HepG2 (cell line): ENCODE measurements around the gene S100P. TPM values are rescaled to one million over a fixed set of nuclear protein-coding genes. Genes with fewer than 3 reads are reported as not detected.
A peak's percentile ranks its signal among the peaks of the same experiment; 100 is the strongest.

Source experiments
- ATAC-seq: fragments of 200-7000 bp; cut with Tn5 transposase; 3 replicates; pipeline ENCODE4 v1.9.1; 2020; ENCODE audit warnings: mild to moderate bottlenecking, moderate library complexity
- BruUV-seq: library from RNA; stranded (reverse); fragments of 400-500 nt; replicated peaks from 2 replicates; lab custom pipeline; 2021; lab: Mats Ljungman, UMichigan
- CTCF ChIA-PET: fragments of 300-600 bp; formaldehyde crosslinking; extraction: SDS; loops from one replicate; lab custom pipeline; 2021; ENCODE audit warnings: low total read pairs, inconsistent platforms, low intra/inter-chr PET ratio; lab: Yijun Ruan, JAX
- POLR2A ChIA-PET: fragments of 350-600 bp; sonication (Branson Sonifier 250); formaldehyde crosslinking; loops from one replicate; lab custom pipeline; 2020; ENCODE audit warnings: antibody characterized with exemption, inconsistent platforms; lab: Yijun Ruan, JAX
- DNase-seq: peaks from one replicate; pipeline ENCODE4 v3.0.0-alpha.2; 2015; ENCODE audit warnings: low spot score
- FAIRE-seq: peaks from 3 replicates; lab custom pipeline; 2011; peaks lifted over from hg19 to GRCh38; lab: Jason Lieb, UNC
- H2AFZ ChIP-seq: one replicate; pipeline ENCODE4 v1.6.1; 2011; ENCODE audit warnings: low read length, inconsistent platforms
- H3K27ac ChIP-seq: fragments of 300-600 bp; 3 replicates; pipeline ENCODE4 v1.8.0; 2011; ENCODE audit warnings: mixed run types, mild to moderate bottlenecking, mixed read lengths, low read length, inconsistent platforms; ENCODE audit not compliant: insufficient read depth; ENCODE audit errors: extremely low read length
- H3K27me3 ChIP-seq, 2 experiments: fragments of 200-600 bp in 1 of 2; 2 replicates in 1 of 2; 3 replicates in 1 of 2; pipeline versions ENCODE4 v1.6.0 to v1.8.0; 2011; ENCODE audit warnings: low read length in 2 of 2, mild to moderate bottlenecking in 2 of 2, moderate library complexity in 2 of 2, inconsistent platforms in 1 of 2; ENCODE audit not compliant: insufficient read depth in 2 of 2, control insufficient read depth in 1 of 2
- H3K36me3 ChIP-seq, 2 experiments: fragments of 200-600 bp in 1 of 2; replicated peaks in 1 of 2; 2 replicates in 1 of 2; 3 replicates in 1 of 2; pipeline versions ENCODE4 v1.5.1 to v1.8.0; 2011; ENCODE audit warnings: low read length in 2 of 2, inconsistent platforms in 1 of 2; ENCODE audit not compliant: insufficient read depth in 2 of 2, control insufficient read depth in 1 of 2
- H3K4me1 ChIP-seq: 2 replicates; pipeline ENCODE4 v1.5.1; 2012; ENCODE audit warnings: low read length, inconsistent platforms; ENCODE audit not compliant: insufficient read depth
- H3K4me2 ChIP-seq: 2 replicates; pipeline ENCODE4 v1.6.0; 2011; ENCODE audit warnings: low read depth, low read length, inconsistent platforms
- H3K4me3 ChIP-seq, 3 experiments: fragments of 200-600 bp in 1 of 3; sonication (generic), shearing (Covaris generic) in 1 of 3; replicated peaks in 1 of 3; 2 replicates each; pipeline ENCODE4 v1.5.1; 2011 to 2016; ENCODE audit warnings: low read length in 3 of 3, inconsistent platforms in 2 of 3, low read depth in 2 of 3, mild to moderate bottlenecking in 2 of 3, control low read depth in 1 of 3, mixed read lengths in 1 of 3; ENCODE audit not compliant: insufficient read depth in 1 of 3
- H3K79me2 ChIP-seq: one replicate; pipeline ENCODE4 v1.6.1; 2011; ENCODE audit warnings: low read length, inconsistent platforms; ENCODE audit not compliant: insufficient read depth
- H3K9ac ChIP-seq: 2 replicates; pipeline ENCODE4 v1.6.0; 2011; ENCODE audit warnings: mild to moderate bottlenecking, low read depth, low read length, inconsistent platforms; ENCODE audit not compliant: insufficient read depth
- H3K9me3 ChIP-seq: 2 replicates; pipeline ENCODE4 v1.5.1; 2012; ENCODE audit warnings: mild to moderate bottlenecking, low read length
- H4K20me1 ChIP-seq: 2 replicates; pipeline ENCODE4 v1.6.0; 2011; ENCODE audit warnings: inconsistent platforms, mild to moderate bottlenecking, low read length, moderate library complexity; ENCODE audit not compliant: insufficient read depth
- E2F1 ChIP-seq: sonication (generic); formaldehyde crosslinking; IDR thresholded peaks from 2 replicates; pipeline ENCODE4 v1.5.0; 2020; ENCODE audit warnings: missing genetic modification reagents
- HNF1A ChIP-seq, 2 experiments: sonication (generic) in 1 of 2; formaldehyde crosslinking in 1 of 2; IDR thresholded peaks; 2 replicates each; pipeline versions ENCODE4 v1.4.0 to v1.6.1; 2016 to 2020; ENCODE audit warnings: borderline replicate concordance in 1 of 2, low read depth in 1 of 2, mild to moderate bottlenecking in 1 of 2, missing genetic modification reagents in 1 of 2
- NCOA5 ChIP-seq: sonication (generic); formaldehyde crosslinking; IDR thresholded peaks from 2 replicates; pipeline ENCODE4 v1.4.0; 2020; ENCODE audit warnings: missing genetic modification reagents
- PAF1 ChIP-seq: IDR thresholded peaks from 2 replicates; pipeline ENCODE4 v1.6.1; 2016; ENCODE audit warnings: missing genetic modification reagents, missing compliant biosample characterization
- ZBTB33 ChIP-seq: sonication (generic); formaldehyde crosslinking; IDR thresholded peaks from 2 replicates; pipeline ENCODE4 v1.4.0; 2020; ENCODE audit warnings: missing genetic modification reagents
- WGBS: methylation state at CpG from one replicate; pipeline ENCODE4 v1.1.6; 2017; ENCODE audit warnings: low lambda C conversion rate; 5-methylcytosine and 5-hydroxymethylcytosine counted together
- in situ Hi-C: cut with HindIII; loops from 2 replicates; pipeline ENCODE4 v1.10.0; 2017; ENCODE audit warnings: low pct_unique_long_range_greater_than_20kb; ENCODE audit not compliant: extremely low pct_ligation_motif_present
- intact Hi-C: fragments of 100-400 bp; cut with micrococcal nuclease; formaldehyde crosslinking; loops from one replicate; pipeline ENCODE4 v1.10.0; 2022; ENCODE audit not compliant: unreplicated experiment
- polyA plus RNA-seq, 8 experiments: library from polyadenylated mRNA; depleted of rRNA in 3 of 8; stranded (reverse) in 7 of 8; unstranded in 1 of 8; fragments of >200 nt; fragmentation: Illumina TruSeq in 4 of 8; extraction: Trizol in 4 of 8; gene quantifications; 2 replicates each; pipeline versions ENCODE4 v1.2.1 to v1.2.3, GENCODE V29; 2011 to 2016; ENCODE audit warnings: low read depth in 4 of 8, missing spikeins in 1 of 8, mixed read lengths in 1 of 8; ENCODE audit not compliant: insufficient read depth in 1 of 8
- total RNA-seq, 5 experiments: library from RNA; depleted of rRNA; stranded (reverse); fragments of >200 nt; fragmentation: Illumina TruSeq; extraction: Trizol; gene quantifications; 2 replicates each; pipeline ENCODE4 v1.2.3, GENCODE V29; 2016; ENCODE audit warnings: low read depth in 1 of 5
- TF ChIP-seq, protein P1 (sequence below): IDR thresholded peaks from 2 replicates; pipeline ENCODE4 v1.6.1; 2016; ENCODE audit warnings: low read depth, borderline replicate concordance

The S100P gene
- total and polyA plus RNA-seq, 2 of the 13 experiments (the other 11 are each of a cell fraction or from before 2014, with no cell fraction given): 278 to 1,649 TPM

GRCh38 chr4:6695660-6696610 is 2.3 kb downstream of the S100P start (continued):
- TF ChIP-seq, protein P1, sequence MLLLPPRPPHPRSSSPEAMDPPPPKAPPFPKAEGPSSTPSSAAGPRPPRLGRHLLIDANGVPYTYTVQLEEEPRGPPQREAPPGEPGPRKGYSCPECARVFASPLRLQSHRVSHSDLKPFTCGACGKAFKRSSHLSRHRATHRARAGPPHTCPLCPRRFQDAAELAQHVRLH (CRISPR knock-in tag): peak; percentile 93
- no peak for TF ChIP-seq NCOA5 (CRISPR knock-in tag)

DNA sequence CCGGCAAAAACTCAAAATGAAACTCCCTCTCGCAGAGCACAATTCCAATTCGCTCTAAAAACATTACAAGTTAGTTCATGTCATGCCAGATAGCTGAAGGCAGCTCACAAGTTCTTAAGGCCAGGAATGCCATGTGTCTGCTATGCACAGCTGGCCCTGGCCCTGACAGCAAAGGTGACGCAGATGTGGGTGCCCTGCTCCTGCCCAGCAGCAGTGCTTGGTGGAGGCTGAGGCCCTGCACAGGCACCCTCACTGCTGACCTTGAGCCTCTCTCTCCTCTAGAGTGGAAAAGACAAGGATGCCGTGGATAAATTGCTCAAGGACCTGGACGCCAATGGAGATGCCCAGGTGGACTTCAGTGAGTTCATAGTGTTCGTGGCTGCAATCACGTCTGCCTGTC is 2.9 kb downstream of the S100P start:
- in situ Hi-C loops (no loop called here), intact Hi-C loops (no loop called here)
- ATAC-seq (no peak), FAIRE-seq (no peak), DNase-seq (no peak)
- ChIA-PET CTCF (no interaction called here), POLR2A (interaction anchor here (1.4 to 4.6 kb wide), 9 partner anchors 9 to 197 kb away, joined by 5 to 65 read pairs (median 8); partner anchors contain the start of genes BLOC1S4 and MRFAP1L1)
- H3K9ac ChIP-seq: peak overlapping the region; percentile 91; the same call in 1 of the 2 replicates
- peaks cover 39% of the 10 kb centered on the region for H3K79me2 ChIP-seq
- 71% methylated on average over 5 of the region's 8 CpGs for WGBS
- H3K27ac ChIP-seq: peak overlapping the region; percentile 84
- no peaks in the 10 kb centered on the region; a peak in 1 of 5 replicates for H3K27me3 ChIP-seq
- peaks cover 10% of the 10 kb centered on the region; the same call in 1 of the 2 replicates for H4K20me1 ChIP-seq
- peaks cover 54% of the 10 kb centered on the region for H3K4me1 ChIP-seq
- peaks cover 4 to 12% of the 10 kb centered on the region in 2 experiments; a peak in 3 of 5 replicates for H3K36me3 ChIP-seq
- no peaks in the 10 kb centered on the region for H3K9me3 ChIP-seq
- H3K4me2 ChIP-seq: peak overlapping the region; percentile 93
- BruUV-seq: no TSS peak
- peak overlapping the region in 1 of 3 experiments; percentile 49; a peak in 3 of 6 replicates for H3K4me3 ChIP-seq
- H2AFZ ChIP-seq: no peak overlapping the region
- TF ChIP-seq ZBTB33: no peak
- TF ChIP-seq HNF1A (IDR thresholded peaks at IDR 0.05; ENCODE audit: low read depth): no peak
- TF ChIP-seq HNF1A (CRISPR knock-in tag; IDR thresholded peaks at IDR 0.05; ENCODE audit: borderline replicate concordance): no peak
- peak; percentile 66 for TF ChIP-seq PAF1
- TF ChIP-seq E2F1: no peak
